GM18870 (cell line): ENCODE results near the gene MTO1.
"Not testable (repeated sequence)": the region's sequence is repeated elsewhere in the genome, so short reads cannot be mapped to it uniquely, and the experiment has no call there.

ENCODE experiments used
- ATAC-seq: cut with Tn5 transposase; IDR thresholded peaks from one replicate; pipeline ENCODE4 v1.9.1; 2021; ENCODE audit warnings: moderate library complexity; ENCODE audit not compliant: unreplicated experiment

MTO1 gene

DNA sequence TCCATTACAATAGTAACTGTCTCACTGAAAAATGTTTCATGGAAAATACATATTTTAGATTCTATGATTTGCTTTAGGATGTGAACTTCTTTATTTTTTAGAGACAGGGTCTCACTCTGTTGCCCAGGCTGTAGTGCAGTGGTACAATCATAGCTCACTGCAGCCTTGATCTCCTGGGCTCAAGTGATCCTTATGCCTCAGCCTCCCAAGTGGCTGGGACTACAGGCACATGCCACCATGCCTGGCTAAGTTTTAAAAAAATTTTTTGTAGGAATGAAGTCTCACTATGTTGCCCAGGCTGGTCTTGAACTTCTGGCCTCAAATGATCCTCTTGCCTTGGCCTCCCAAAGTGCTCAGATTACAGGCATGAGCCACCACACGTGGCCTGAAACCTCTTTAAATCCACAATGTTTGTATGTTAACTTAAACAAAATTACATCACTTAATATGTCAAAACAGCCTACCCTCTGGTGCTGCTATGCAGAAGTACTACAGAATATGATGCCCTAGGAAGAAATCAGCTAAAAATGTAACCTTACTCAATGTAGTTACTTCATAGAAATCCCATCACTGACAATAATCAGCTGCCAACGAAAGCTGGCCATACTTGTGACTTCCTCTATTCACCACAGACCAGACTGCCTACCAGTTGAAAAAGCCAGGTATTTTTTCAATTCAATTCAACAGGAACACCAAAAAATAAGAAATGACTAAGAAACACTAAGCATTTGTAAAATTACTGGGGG lies 41.7 kb downstream of the MTO1 start:
- no peak for ATAC-seq

DNA sequence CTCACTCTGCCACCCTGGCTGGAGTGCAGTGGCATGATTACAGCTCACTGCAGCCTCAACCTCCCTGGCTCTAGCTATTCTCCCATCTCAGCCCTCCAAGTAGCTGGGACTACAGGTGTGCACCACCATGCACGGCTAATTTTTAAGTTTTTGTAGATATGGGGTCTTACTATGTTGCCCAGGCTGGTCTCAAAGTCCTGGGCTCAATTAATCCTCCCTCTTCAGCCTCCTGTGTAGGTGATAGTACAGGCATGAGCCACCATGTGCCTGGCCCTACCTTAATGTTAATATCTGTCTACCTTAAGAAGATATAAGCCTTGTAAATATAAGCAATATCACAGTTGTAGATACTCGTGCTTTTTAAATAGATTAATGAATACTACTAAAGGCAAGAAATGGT lies 42.6 kb downstream of the MTO1 start:
- no peak for ATAC-seq

DNA sequence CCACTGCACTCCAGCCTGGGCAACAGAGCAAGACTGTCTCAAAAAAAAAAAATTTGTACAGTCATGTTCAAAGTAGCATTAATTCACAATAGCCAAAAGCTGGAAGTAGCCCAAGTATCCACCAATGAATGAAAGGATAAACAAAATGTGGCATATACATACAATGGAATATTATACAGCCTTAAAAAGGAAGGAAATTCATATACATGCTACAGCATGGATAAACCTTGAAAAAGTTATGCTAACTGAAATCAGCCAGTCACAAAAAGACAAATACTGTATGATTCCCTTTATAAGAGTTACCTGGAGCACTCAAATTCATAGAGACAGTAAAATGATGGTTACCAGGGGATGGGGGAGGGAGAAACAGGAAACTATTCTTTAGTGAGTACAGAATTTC lies 43.6 kb downstream of the MTO1 start:
- no peak for ATAC-seq

- not testable (repeated sequence) for ATAC-seq
Measured at GRCh38 chr6:73505705-73506104, 44.2 kb downstream of the MTO1 start.

DNA sequence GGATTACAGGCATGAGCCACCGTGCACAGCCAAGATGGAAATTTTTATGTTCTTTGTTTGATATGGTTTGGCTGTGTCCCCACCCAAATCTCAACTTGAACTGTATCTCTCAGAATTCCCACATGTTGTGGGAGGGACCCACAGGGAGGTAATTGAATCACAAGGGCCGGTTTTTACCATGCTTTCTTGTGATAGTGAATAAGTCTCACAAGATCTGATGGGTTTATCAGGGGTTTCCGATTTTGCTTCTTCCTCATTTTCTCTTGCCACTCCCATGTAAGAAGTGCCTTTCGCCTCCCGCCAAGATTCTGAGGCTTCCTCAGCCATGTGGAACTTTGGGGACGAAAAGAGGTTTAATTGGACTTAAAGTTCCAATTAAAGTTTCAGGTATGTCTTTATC lies 44.7 kb downstream of the MTO1 start:
- ATAC-seq: no peak

- ATAC-seq: no peak
Measured at GRCh38 chr6:73508776-73509175, 47.2 kb downstream of the MTO1 start.

- no peak for ATAC-seq
Measured at GRCh38 chr6:73509851-73510250, 48.3 kb downstream of the MTO1 start.

GRCh38 chr6:73511796-73512195 lies 50.3 kb downstream of the MTO1 start:
- no peak for ATAC-seq

- no peak for ATAC-seq
Measured at GRCh38 chr6:73513496-73513854, 51.9 kb downstream of the MTO1 start.

DNA sequence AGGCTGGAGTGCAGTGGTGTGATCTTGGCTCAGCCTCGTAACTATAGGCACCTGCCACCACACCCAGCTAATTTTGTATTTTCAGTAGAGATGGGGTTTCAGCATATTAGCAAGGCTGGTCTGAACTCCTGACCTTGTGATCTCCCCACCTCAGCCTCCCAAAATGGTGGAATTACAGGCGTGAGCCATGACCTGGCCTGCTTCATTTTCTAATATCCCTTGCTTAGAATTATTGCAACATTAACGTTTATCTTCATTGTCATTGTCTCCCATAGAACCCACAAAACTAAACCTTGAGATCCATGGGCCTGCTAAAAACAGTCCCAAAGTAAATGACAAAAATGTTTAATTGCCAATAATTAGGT lies 53.2 kb downstream of the MTO1 start:
- ATAC-seq: no peak

GRCh38 chr6:73515204-73515655 lies 53.7 kb downstream of the MTO1 start:
- peak; percentile 23 for ATAC-seq

- no peak for ATAC-seq
Measured at GRCh38 chr6:73516514-73517489, 55.3 kb downstream of the MTO1 start.

GRCh38 chr6:73518100-73518981 lies 56.8 kb downstream of the MTO1 start:
- ATAC-seq: not testable (repeated sequence)

DNA sequence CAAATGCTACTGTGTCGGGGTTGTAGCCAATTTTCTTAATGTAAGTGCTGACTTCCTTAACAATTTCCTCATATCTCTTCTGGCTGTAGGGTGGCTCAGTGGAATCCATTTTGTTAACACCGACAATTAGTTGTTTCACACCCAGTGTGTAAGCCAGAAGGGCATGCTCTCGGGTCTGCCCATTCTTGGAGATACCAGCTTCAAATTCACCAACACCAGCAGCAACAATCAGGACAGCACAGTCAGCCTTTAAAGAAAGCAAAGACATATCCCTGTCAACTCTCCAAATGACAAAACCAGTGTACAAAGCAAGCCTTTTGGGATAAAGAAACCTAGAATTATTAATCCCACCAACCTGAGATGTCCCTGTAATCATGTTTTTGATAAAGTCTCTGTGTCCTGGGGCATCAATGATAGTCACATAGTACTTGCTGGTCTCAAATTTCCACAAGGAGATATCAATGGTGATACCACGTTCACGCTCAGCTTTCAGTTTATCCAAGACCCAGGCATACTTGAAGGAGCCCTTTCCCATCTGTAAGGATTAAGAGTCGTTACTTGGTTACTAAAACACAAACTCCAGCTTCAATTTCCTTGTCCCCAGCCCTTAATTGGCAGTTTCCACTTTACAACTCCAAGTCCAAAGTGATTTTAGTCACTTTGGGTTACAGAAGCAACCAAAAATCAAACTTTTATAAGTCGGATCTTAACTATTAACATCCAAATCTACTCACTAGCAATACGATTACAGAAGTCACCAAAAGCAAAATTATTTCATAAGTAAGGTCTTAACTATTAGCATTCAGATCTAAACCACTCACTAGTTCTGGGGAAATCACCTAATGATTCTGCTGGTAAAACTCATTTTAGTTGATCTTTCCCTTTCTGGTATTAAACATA lies 57.7 kb downstream of the MTO1 start:
- not testable (repeated sequence) for ATAC-seq

GRCh38 chr6:73519926-73520687 lies 58.6 kb downstream of the MTO1 start:
- no peak for ATAC-seq

- ATAC-seq: peak; percentile 61
Measured at GRCh38 chr6:73520688-73521350, 59.3 kb downstream of the MTO1 start, which contains the start of gene EEF1A1. Gene EEF1A1, minus strand, starts transcription at chr6:73521032. Its CDS starts 1,006 bp downstream, at chr6:73520026.

DNA sequence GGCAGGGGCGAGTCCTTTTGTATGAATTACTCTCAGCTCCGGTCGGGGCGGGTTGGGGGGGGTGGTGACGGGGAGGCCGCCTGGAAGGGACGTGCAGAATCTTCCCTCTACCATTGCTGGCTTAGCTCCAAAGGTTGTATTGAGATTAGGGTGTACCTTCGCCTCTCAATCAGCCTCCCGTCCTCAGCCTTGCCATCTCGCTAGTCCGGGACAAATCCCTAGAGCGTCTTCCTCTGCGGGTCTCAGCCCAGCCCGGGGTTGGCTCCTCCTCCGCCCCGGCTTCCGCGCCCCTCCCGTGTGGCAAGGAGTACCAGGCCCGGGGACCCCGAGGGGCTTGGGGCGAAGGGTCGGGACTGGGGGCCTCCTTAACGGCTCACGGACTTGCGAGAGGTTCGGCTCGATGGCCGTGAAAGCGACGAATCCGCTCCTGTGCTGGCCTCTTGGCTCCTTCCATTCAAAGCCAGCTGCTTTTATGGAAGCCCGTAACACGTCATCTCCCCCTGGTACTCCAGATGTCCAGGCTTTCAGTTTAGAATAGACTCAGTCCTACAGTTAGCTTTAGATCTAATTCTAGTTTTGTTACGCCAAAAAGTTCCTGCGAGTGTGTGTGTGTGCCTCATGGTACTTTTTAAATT lies 59.9 kb downstream of the MTO1 start:
- ATAC-seq: peak; percentile 27
